Measurements from ENCODE around the gene RUVBL1. TPM values are rescaled to one million over a fixed set of nuclear protein-coding genes. Genes with fewer than 3 reads are reported as not detected.

RUVBL1 gene
- total RNA-seq, 1 donor from 2014 or later = 68.7 TPM

DNA sequence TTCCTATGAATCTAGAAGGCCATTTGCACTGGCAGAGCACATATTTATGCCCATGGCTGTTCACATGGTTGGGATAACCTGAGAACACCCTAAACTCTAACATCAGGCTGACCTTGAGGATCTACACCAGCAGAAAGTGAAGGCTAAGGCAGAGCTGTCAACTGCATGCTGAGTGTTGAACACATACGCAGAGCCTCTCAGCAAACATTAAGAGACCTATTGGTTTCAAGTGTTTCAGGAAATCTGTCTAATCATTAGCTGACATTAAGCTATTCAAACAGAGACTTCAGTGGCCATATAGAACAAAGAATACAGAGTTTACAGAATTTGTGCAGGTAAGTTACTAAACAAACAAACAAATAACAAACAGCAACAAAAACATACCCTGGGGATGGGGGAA lies 87.5 kb downstream of the RUVBL1 start:
- H3K27me3 ChIP-seq (ENCODE audit: control insufficient read depth, insufficient read depth, low read length) = peaks cover 2% of the 10 kb centered on the region
- H3K4me3 ChIP-seq (ENCODE audit: low read depth, low read length) = no peak overlapping the region
- TF ChIP-seq, protein P1, sequence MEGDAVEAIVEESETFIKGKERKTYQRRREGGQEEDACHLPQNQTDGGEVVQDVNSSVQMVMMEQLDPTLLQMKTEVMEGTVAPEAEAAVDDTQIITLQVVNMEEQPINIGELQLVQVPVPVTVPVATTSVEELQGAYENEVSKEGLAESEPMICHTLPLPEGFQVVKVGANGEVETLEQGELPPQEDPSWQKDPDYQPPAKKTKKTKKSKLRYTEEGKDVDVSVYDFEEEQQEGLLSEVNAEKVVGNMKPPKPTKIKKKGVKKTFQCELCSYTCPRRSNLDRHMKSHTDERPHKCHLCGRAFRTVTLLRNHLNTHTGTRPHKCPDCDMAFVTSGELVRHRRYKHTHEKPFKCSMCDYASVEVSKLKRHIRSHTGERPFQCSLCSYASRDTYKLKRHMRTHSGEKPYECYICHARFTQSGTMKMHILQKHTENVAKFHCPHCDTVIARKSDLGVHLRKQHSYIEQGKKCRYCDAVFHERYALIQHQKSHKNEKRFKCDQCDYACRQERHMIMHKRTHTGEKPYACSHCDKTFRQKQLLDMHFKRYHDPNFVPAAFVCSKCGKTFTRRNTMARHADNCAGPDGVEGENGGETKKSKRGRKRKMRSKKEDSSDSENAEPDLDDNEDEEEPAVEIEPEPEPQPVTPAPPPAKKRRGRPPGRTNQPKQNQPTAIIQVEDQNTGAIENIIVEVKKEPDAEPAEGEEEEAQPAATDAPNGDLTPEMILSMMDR (IDR thresholded peaks at IDR 0.05; ENCODE audit: insufficient read depth, low read length, poor library complexity, severe bottlenecking) = no peak
- DNase-seq (ENCODE audit: low read depth) = no peak
- no peaks in the 10 kb centered on the region for H3K36me3 ChIP-seq (ENCODE audit: control insufficient read depth, insufficient read depth, low read length)

DNA sequence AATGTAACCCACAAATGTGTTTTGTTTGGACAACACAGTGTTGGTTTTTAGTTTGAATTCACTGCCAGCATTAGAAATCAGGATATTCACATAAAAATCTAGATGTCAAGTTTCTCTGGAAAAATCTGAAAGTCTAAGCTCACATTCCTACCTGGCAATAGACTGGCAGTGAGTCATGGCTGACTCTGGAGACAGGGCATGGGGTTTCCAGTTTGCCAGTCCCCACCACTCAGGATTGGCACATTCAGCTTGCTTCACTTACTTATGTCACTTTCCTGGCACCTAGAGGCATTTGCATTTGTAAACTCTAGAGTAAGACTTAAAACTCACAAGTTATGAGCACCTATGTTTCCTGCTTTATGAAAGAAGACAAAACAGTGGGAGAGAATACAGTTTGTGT lies 90.5 kb downstream of the RUVBL1 start:
- no peaks in the 10 kb centered on the region for H3K36me3 ChIP-seq (ENCODE audit: control insufficient read depth, insufficient read depth, low read length)
- TF ChIP-seq, protein P1 (IDR thresholded peaks at IDR 0.05; ENCODE audit: insufficient read depth, low read length, poor library complexity, severe bottlenecking) = no peak
- DNase-seq (ENCODE audit: low read depth) = no peak
- H3K4me3 ChIP-seq (ENCODE audit: low read depth, low read length) = no peak overlapping the region
- no peaks in the 10 kb centered on the region for H3K27me3 ChIP-seq (ENCODE audit: control insufficient read depth, insufficient read depth, low read length)

Other genes with a start within 250 kb of the RUVBL1 start
- 0.08 and 0.41 TPM in 2 replicates for gene KBTBD12, start 208.6 kb downstream of the RUVBL1 start, total RNA-seq
- 350 and 383 TPM in 2 replicates for gene SEC61A1, start 71.4 kb downstream of the RUVBL1 start, total RNA-seq
- gene EEFSEC, start 29.7 kb upstream of the RUVBL1 start, total RNA-seq = 12.6 and 14.7 TPM in 2 replicates